HG03064 (cell line): ENCODE results near the gene TRIM67.
"Not testable (repeated sequence)": the region's sequence is repeated elsewhere in the genome, so short reads cannot be mapped to it uniquely, and the experiment has no call there.

Experiments used
- ATAC-seq: cut with Tn5 transposase; IDR thresholded peaks from one replicate; pipeline ENCODE4 v1.9.1; 2021; ENCODE audit warnings: low read depth; ENCODE audit not compliant: unreplicated experiment

The TRIM67 gene

GRCh38 chr1:231161667-231162296, at the start of gene TRIM67:
Gene TRIM67 (plus strand): TSS chr1:231162058. CDS start chr1:231162970, 912 bp downstream.
- no peak for ATAC-seq

- ATAC-seq: no peak
Observed at GRCh38 chr1:231116738-231117137, 45.1 kb upstream of the TRIM67 start.

- ATAC-seq: no peak
Observed at GRCh38 chr1:231118704-231119453, 43.0 kb upstream of the TRIM67 start.

- ATAC-seq: no peak
Observed at GRCh38 chr1:231121533-231121932, 40.3 kb upstream of the TRIM67 start.

- ATAC-seq: no peak
Observed at GRCh38 chr1:231122143-231122542, 39.7 kb upstream of the TRIM67 start.

- ATAC-seq: no peak
Observed at GRCh38 chr1:231124746-231125145, 37.1 kb upstream of the TRIM67 start.

GRCh38 chr1:231125972-231126580, 35.8 kb upstream of the TRIM67 start:
- ATAC-seq: no peak

GRCh38 chr1:231127106-231127505, 34.8 kb upstream of the TRIM67 start:
- ATAC-seq: not testable (repeated sequence)

GRCh38 chr1:231128471-231128870, 33.4 kb upstream of the TRIM67 start:
- not testable (repeated sequence) for ATAC-seq

- no peak for ATAC-seq
Observed at GRCh38 chr1:231130544-231130943, 31.3 kb upstream of the TRIM67 start.

GRCh38 chr1:231132591-231132990, 29.3 kb upstream of the TRIM67 start:
- ATAC-seq: not testable (repeated sequence)

- no peak for ATAC-seq
Observed at GRCh38 chr1:231134624-231135023, 27.2 kb upstream of the TRIM67 start.

GRCh38 chr1:231138236-231138635, 23.6 kb upstream of the TRIM67 start:
- no peak for ATAC-seq

- ATAC-seq: no peak
Observed at GRCh38 chr1:231139125-231139649, 22.7 kb upstream of the TRIM67 start.

- no peak for ATAC-seq
Observed at GRCh38 chr1:231139659-231140654, 21.9 kb upstream of the TRIM67 start.

- no peak for ATAC-seq
Observed at GRCh38 chr1:231144416-231145193, 17.3 kb upstream of the TRIM67 start.

GRCh38 chr1:231147896-231148295, 14.0 kb upstream of the TRIM67 start:
- no peak for ATAC-seq

- ATAC-seq: no peak
Observed at GRCh38 chr1:231151811-231152210, 10.0 kb upstream of the TRIM67 start.

GRCh38 chr1:231153726-231154125, 8.1 kb upstream of the TRIM67 start:
- no peak for ATAC-seq
